ENCODE results near the gene CLEC11A. TPM values are rescaled to one million over a fixed set of nuclear protein-coding genes. Genes with fewer than 3 reads are reported as not detected.
"Not testable (repeated sequence)": the region's sequence is repeated elsewhere in the genome, so short reads cannot be mapped to it uniquely, and the experiment has no call there.

CLEC11A gene
- total RNA-seq, 1 donor from 2014 or later = 0.89 TPM

- intact Hi-C loops (cut with micrococcal nuclease); H3K27me3 Mint-ChIP-seq; H3K9me3 Mint-ChIP-seq; H3K27ac Mint-ChIP-seq; H3K36me3 Mint-ChIP-seq (ENCODE audit: low read depth); DNase-seq; H3K4me1 Mint-ChIP-seq; H3K4me3 Mint-ChIP-seq: not testable (repeated sequence)
Observed at GRCh38 chr19:50767263-50767662, 44.1 kb downstream of the CLEC11A start.

DNA sequence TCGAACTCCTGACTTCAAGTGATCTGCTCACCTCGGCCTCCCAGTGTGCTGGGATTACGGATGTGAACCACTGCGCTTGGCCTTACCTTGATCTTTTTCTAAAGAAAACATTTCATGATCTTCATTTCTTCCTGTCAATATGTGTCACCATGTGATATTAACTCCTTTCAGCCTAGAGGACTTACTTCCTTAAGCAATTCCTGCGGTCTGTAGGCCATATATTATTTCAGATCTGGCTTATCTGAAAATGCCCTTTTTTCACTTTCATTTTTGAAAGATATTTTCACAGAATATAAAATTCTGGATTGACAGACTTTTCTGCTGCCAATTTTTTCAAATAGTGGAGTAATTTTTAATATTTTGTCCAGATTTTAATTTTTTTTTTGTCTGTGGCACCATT lies 45.1 kb downstream of the CLEC11A start:
- H3K4me1 Mint-ChIP-seq = no peaks in the 10 kb centered on the region
- no peak overlapping the region for H3K4me3 Mint-ChIP-seq
- no peaks in the 10 kb centered on the region for H3K27me3 Mint-ChIP-seq
- H3K36me3 Mint-ChIP-seq (ENCODE audit: low read depth) = no peaks in the 10 kb centered on the region
- no peaks in the 10 kb centered on the region for H3K9me3 Mint-ChIP-seq
- intact Hi-C loops (cut with micrococcal nuclease) = no loop called here
- DNase-seq = no peak
- H3K27ac Mint-ChIP-seq = no peak overlapping the region

DNA sequence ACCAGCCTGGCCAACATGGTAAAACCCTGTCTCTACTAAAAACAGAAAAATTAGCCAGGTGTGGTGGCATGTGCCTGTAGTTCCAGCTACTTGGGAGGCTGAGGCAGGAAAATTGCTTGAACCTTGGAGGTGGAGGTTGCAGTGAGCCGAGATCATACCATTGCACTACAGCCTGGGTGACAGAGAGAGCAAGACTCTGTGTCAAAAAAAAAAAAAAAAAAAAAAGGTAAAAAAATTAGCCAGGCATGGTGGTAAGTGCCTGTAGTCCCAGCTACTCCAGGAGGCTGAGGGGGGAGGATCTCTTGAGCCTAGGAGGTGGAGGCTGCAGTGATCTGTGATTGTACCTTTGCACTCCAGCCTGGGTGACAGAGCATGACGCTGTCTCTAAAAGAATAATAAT lies 47.0 kb downstream of the CLEC11A start, which contains the start of gene GPR32:
Gene GPR32 (plus strand): TSS at position 301 of the 400 bp plus-strand sequence. CDS start 137 bp downstream, outside the sequence.
- H3K4me3 Mint-ChIP-seq; intact Hi-C loops (cut with micrococcal nuclease); H3K36me3 Mint-ChIP-seq (ENCODE audit: low read depth); DNase-seq; H3K9me3 Mint-ChIP-seq; H3K4me1 Mint-ChIP-seq; H3K27ac Mint-ChIP-seq; H3K27me3 Mint-ChIP-seq: not testable (repeated sequence)

GRCh38 chr19:50770888-50771287 lies 47.7 kb downstream of the CLEC11A start:
- intact Hi-C loops (cut with micrococcal nuclease) = no loop called here
- Mint-ChIP-seq H3K36me3 (ENCODE audit: low read depth) (no peaks in the 10 kb centered on the region), H3K4me1 (no peaks in the 10 kb centered on the region), H3K4me3 (no peak overlapping the region), H3K27me3 (peaks cover 5% of the 10 kb centered on the region), H3K27ac (no peak overlapping the region), H3K9me3 (no peaks in the 10 kb centered on the region)
- DNase-seq = no peak

DNA sequence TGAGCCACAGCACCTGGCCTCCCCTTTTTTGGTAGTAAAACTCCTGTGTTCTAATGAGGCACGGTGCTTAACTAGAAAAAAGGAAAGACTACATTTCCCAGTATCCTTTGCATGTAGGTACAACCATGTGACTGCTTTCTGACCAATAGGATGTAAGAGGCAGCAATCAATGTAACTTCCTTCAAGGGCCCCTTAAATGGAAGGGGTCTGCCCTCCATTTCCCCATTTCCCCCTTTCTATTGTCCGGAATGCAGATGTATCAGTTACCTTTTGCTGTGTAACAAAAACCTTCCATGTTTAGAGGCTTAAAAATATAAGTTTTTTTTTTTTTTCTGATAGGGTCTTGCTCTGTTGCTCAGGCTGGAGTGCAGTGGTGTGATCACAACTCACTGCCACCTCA lies 49.3 kb downstream of the CLEC11A start:
- Mint-ChIP-seq H3K36me3 (ENCODE audit: low read depth) (no peaks in the 10 kb centered on the region), H3K4me1 (no peaks in the 10 kb centered on the region), H3K4me3 (no peak overlapping the region), H3K27me3 (peaks cover 9% of the 10 kb centered on the region), H3K27ac (no peak overlapping the region), H3K9me3 (no peaks in the 10 kb centered on the region)
- DNase-seq = no peak
- intact Hi-C loops (cut with micrococcal nuclease) = no loop called here

DNA sequence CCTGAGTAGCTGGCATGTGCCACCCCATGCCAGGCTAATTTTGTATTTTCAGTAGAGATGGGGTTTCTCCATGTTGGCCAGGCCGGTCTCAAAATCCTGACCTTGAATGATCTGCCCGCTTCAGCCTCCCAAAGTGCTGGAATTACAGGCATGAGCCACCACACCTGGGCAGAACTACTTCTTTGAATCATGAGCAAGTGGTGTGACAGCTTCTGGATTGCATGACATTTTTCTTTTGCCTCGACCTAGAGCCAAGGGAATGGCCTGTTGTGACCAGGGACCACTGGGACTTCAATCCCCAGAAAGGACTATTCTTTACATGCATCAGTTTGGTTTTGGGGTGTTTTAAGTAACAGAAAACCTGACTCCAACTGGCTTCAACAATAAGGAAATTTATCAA lies 49.7 kb downstream of the CLEC11A start:
- H3K36me3 Mint-ChIP-seq (ENCODE audit: low read depth); H3K4me3 Mint-ChIP-seq; H3K4me1 Mint-ChIP-seq; DNase-seq; intact Hi-C loops (cut with micrococcal nuclease); H3K9me3 Mint-ChIP-seq; H3K27ac Mint-ChIP-seq: not testable (repeated sequence)
- peaks cover 13% of the 10 kb centered on the region for H3K27me3 Mint-ChIP-seq

GRCh38 chr19:50773454-50773853 lies 50.3 kb downstream of the CLEC11A start:
- H3K27ac Mint-ChIP-seq; H3K4me1 Mint-ChIP-seq; H3K4me3 Mint-ChIP-seq; H3K36me3 Mint-ChIP-seq (ENCODE audit: low read depth); H3K9me3 Mint-ChIP-seq; intact Hi-C loops (cut with micrococcal nuclease); DNase-seq: not testable (repeated sequence)
- peaks cover 18% of the 10 kb centered on the region for H3K27me3 Mint-ChIP-seq

Other genes starting within 250 kb of the CLEC11A start
- gene EMC10, start 246.9 kb upstream of the CLEC11A start, total RNA-seq = 79.2 and 81.6 TPM in 2 replicates
- gene GARIN5A, start 246.5 kb upstream of the CLEC11A start, total RNA-seq = 0.21 and 0.68 TPM in 2 replicates
- 41.7 and 44.0 TPM in 2 replicates for gene JOSD2, start 212.2 kb upstream of the CLEC11A start, total RNA-seq
- not detected in 2 replicates for gene ASPDH, start 209.5 kb upstream of the CLEC11A start, total RNA-seq
- 0.12 TPM in 1 of 2 replicates, not detected in the other for gene LRRC4B, start 154.9 kb upstream of the CLEC11A start, total RNA-seq
- gene SYT3, start 83.5 kb upstream of the CLEC11A start, total RNA-seq = not detected in 2 replicates
- 0.98 TPM in 1 of 2 replicates, not detected in the other for gene C19orf81, start 73.9 kb upstream of the CLEC11A start, total RNA-seq
- not detected in 2 replicates for gene SHANK1, start 3.6 kb upstream of the CLEC11A start, total RNA-seq
- not detected in 2 replicates for gene GPR32, start 47.1 kb downstream of the CLEC11A start, total RNA-seq
- gene ACP4, start 67.1 kb downstream of the CLEC11A start, total RNA-seq = not detected in 2 replicates
- 3.0 TPM in 2 replicates for gene KLK1, start 100.4 kb downstream of the CLEC11A start, total RNA-seq
- not detected in 2 replicates for gene KLK15, start 110.2 kb downstream of the CLEC11A start, total RNA-seq
- gene KLK3, start 131.6 kb downstream of the CLEC11A start, total RNA-seq = not detected in 2 replicates
- 0.33 and 0.75 TPM in 2 replicates for gene KLK2, start 150.1 kb downstream of the CLEC11A start, total RNA-seq
- not detected in 2 replicates for gene KLK4, start 188.0 kb downstream of the CLEC11A start, total RNA-seq
- not detected in 2 replicates for gene KLK5, start 229.7 kb downstream of the CLEC11A start, total RNA-seq
- gene KLK6, start 246.2 kb downstream of the CLEC11A start, total RNA-seq = not detected in 2 replicates

Data from activated CD4-positive, alpha-beta T cell treated with anti-CD3 and anti-CD28 coated beads, Interleukin-2, amount 10 ng/mL, durations not matched to agents 24 days and 14 days (primary cell).